Natural killer cell (primary cell): Measurements from ENCODE around the gene HSFX2. TPM values are rescaled to one million over a fixed set of nuclear protein-coding genes. Genes with fewer than 3 reads are reported as not detected.

Experiments used
- total RNA-seq, 4 donors: library from RNA; stranded (reverse); fragments of 120-200 nt in 1 of 4; gene quantifications; one replicate each; pipeline versions ENCODE4 v1.2.3 to v1.2.4, GENCODE V29; 2013 to 2022

HSFX2 gene
- total RNA-seq, 3 donors from 2014 or later (not counting 1 experiment from before 2014, with no cell fraction given), result 0.45 to 0.70 TPM; not detected in 1

Other genes with a start within 250 kb of the HSFX2 start
- 100 to 1,000 TPM; 286 to 344 (median 317) TPM for gene IDS, start 90.0 kb downstream of the HSFX2 start, total RNA-seq
- 10 to 100 TPM; 26.4 to 37.6 (median 36.7) TPM for gene EOLA1, start 54.3 kb downstream of the HSFX2 start, total RNA-seq
- gene HSFX3, start 45.4 kb downstream of the HSFX2 start, total RNA-seq, result not detected
- not detected for gene MAGEA9B, start 7.9 kb downstream of the HSFX2 start, total RNA-seq
- 10 to 100 TPM; 15.1 to 29.6 (median 26.6) TPM for gene TMEM185A, start 36.5 kb upstream of the HSFX2 start, total RNA-seq
- not detected for gene MAGEA11, start 116.7 kb upstream of the HSFX2 start, total RNA-seq
- under 1 TPM in 2 of 3 donors, not detected in 1; 0.21 to 0.32 TPM for gene HSFX1, start 178.8 kb upstream of the HSFX2 start, total RNA-seq
- not detected for gene MAGEA9, start 186.6 kb upstream of the HSFX2 start, total RNA-seq